Activated T-helper 1 cell treated with anti-CD3 and anti-CD28 coated beads, Interleukin-12 subunit alpha, Interleukin-12 subunit beta, Interleukin-2, Interleukin-4 antibody, amounts not matched to agents 30 ng/mL and 10 ng/mL and 1 ng/mL, durations not matched to agents 14 hours and 24 hours and 36 hours (primary cell): ENCODE data around the gene PLCD4. TPM values are rescaled to one million over a fixed set of nuclear protein-coding genes. Genes with fewer than 3 reads are reported as not detected.
A peak's percentile ranks its signal among the peaks of the same experiment; 100 is the strongest.

Source experiments
- DNase-seq: peaks from one replicate; pipeline ENCODE4 v3.0.0; 2021; ENCODE audit warnings: low spot score
- H3K27ac Mint-ChIP-seq: one replicate; pipeline ENCODE4 v1.8.0; 2021; ENCODE audit warnings: mild to moderate bottlenecking, mixed read lengths
- H3K27me3 Mint-ChIP-seq: one replicate; pipeline ENCODE4 v1.8.0; 2022; ENCODE audit warnings: mild to moderate bottlenecking, moderate library complexity, mixed read lengths; ENCODE audit not compliant: insufficient read depth
- H3K36me3 Mint-ChIP-seq: one replicate; pipeline ENCODE4 v1.8.0; 2021; ENCODE audit warnings: low read depth, mixed read lengths
- H3K4me1 Mint-ChIP-seq: one replicate; pipeline ENCODE4 v1.8.0; 2021; ENCODE audit warnings: low read depth, mixed read lengths
- H3K4me3 Mint-ChIP-seq: one replicate; pipeline ENCODE4 v1.8.0; 2021; ENCODE audit warnings: mild to moderate bottlenecking, moderate library complexity, mixed read lengths
- H3K9me3 Mint-ChIP-seq: one replicate; pipeline ENCODE4 v1.8.0; 2021; ENCODE audit warnings: mixed read lengths
- intact Hi-C: fragments of 100-400 bp; cut with micrococcal nuclease; formaldehyde crosslinking; loops from one replicate; pipeline ENCODE4 v1.15.1; 2024
- total RNA-seq: library from RNA; stranded (reverse); gene quantifications from 2 replicates; pipeline ENCODE4 v1.2.3, GENCODE V29; 2022

Gene PLCD4
- total RNA-seq, 1 donor from 2014 or later = 0.62 TPM

- H3K4me1 Mint-ChIP-seq = no peaks in the 10 kb centered on the region
- peaks cover 1% of the 10 kb centered on the region for H3K27me3 Mint-ChIP-seq
- H3K9me3 Mint-ChIP-seq = no peaks in the 10 kb centered on the region
- H3K4me3 Mint-ChIP-seq = no peak overlapping the region
- DNase-seq = no peak
- intact Hi-C loops = no loop called here
- H3K27ac Mint-ChIP-seq = no peak overlapping the region
- H3K36me3 Mint-ChIP-seq = no peaks in the 10 kb centered on the region
Observed at GRCh38 chr2:218627939-218628338, 20.2 kb downstream of the PLCD4 start.

DNA sequence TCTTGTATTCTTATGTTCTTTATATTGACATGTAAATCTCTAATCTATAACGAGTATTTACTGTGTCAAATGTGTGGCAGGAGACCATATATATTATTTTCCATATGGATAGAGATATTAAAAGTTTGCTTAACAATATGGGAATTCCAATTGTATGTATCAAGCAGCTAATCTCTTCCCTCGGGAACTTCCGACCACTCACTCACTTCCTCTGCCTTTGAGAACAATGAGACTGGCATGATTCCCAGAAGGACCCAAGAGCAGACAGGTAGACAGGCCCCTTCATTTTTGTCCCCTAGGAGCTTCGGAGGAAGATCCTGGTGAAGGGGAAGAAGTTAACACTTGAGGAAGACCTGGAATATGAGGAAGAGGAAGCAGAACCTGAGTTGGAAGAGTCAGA lies 24.1 kb downstream of the PLCD4 start:
- Mint-ChIP-seq H3K27ac (no peak overlapping the region), H3K4me1 (no peaks in the 10 kb centered on the region), H3K27me3 (no peaks in the 10 kb centered on the region), H3K36me3 (peaks cover 17% of the 10 kb centered on the region), H3K9me3 (no peaks in the 10 kb centered on the region), H3K4me3 (no peak overlapping the region)
- intact Hi-C loops = no loop called here
- no peak for DNase-seq

DNA sequence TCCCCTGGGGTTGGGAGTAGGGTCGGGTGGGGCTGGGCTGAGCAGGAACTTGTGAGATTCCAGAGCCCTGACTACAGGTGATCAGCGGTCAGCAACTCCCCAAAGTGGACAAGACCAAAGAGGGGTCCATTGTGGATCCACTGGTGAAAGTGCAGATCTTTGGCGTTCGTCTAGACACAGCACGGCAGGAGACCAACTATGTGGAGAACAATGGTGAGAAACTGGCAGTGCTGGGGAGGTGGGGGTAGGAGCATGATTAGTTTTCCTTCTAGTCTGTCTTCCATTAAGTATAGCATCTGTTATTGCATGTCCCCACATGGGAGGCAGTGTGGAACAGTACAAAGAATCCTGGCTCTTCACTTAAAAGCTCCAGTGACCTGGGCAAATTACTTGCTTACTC lies 28.0 kb downstream of the PLCD4 start:
- H3K36me3 Mint-ChIP-seq = peaks cover 37% of the 10 kb centered on the region
- intact Hi-C loops = no loop called here
- no peak overlapping the region for H3K27ac Mint-ChIP-seq
- H3K9me3 Mint-ChIP-seq = no peaks in the 10 kb centered on the region
- H3K4me1 Mint-ChIP-seq = no peaks in the 10 kb centered on the region
- H3K27me3 Mint-ChIP-seq = no peaks in the 10 kb centered on the region
- DNase-seq = no peak
- H3K4me3 Mint-ChIP-seq = no peak overlapping the region

- Mint-ChIP-seq H3K27ac (no peak overlapping the region), H3K4me3 (no peak overlapping the region), H3K4me1 (no peaks in the 10 kb centered on the region), H3K27me3 (no peaks in the 10 kb centered on the region), H3K36me3 (peaks cover 45% of the 10 kb centered on the region), H3K9me3 (no peaks in the 10 kb centered on the region)
- no peak for DNase-seq
- intact Hi-C loops = no loop called here
Observed at GRCh38 chr2:218638372-218638771, 30.7 kb downstream of the PLCD4 start.

DNA sequence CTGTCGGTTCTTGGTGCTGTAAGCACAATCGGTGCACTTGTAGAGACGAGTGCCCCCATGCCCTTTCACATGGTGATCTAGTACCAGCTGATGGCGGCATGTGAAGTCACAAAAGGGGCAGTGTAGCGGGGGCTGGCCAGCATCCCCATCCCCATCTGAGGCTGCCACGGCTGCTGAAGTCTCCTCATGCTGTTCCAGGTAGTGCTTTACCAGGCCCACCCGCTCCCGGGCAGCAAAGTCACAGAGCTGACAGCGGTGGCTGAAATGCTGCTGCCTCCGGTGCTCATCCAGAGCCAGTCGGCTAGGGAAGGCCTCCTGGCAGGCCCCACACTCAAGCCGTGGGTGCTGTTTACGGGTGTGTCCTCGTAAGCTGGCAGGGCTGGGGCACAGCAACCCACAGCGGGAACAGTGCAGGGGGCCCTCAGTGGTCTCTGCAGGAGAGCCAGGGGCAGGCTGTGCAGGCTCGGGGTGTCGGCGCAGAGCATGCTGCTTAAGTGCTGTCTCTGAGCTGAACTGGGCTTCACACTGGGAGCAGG lies 34.5 kb downstream of the PLCD4 start:
- Mint-ChIP-seq H3K36me3 (peaks cover 44% of the 10 kb centered on the region), H3K4me1 (no peaks in the 10 kb centered on the region), H3K9me3 (no peaks in the 10 kb centered on the region), H3K4me3 (no peak overlapping the region), H3K27ac (no peak overlapping the region), H3K27me3 (no peaks in the 10 kb centered on the region)
- no peak for DNase-seq
- intact Hi-C loops = no loop called here

DNA sequence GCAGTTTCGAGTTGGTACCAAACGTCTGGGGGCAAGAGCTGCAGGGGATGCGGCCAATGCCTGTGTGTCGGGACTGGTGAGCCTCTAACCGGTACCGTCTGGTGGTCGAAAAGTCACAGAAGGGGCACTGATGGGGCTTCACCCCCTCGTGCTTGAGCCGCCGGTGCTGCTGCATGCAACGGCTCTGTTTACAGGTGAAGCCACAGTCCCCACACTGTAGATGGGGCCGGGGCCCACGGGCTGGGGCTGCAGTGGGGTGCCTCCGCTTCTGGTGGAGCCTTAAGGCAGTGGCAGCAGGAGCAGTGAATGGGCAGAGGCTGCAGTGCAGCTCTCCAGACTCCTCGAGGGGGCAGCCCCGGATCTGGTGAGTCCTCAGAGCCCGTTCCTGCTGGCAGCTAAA lies 35.1 kb downstream of the PLCD4 start:
- Mint-ChIP-seq H3K36me3 (peaks cover 45% of the 10 kb centered on the region), H3K4me3 (no peak overlapping the region), H3K27me3 (no peaks in the 10 kb centered on the region), H3K9me3 (no peaks in the 10 kb centered on the region), H3K27ac (no peak overlapping the region), H3K4me1 (no peaks in the 10 kb centered on the region)
- no peak for DNase-seq
- intact Hi-C loops = no loop called here

DNA sequence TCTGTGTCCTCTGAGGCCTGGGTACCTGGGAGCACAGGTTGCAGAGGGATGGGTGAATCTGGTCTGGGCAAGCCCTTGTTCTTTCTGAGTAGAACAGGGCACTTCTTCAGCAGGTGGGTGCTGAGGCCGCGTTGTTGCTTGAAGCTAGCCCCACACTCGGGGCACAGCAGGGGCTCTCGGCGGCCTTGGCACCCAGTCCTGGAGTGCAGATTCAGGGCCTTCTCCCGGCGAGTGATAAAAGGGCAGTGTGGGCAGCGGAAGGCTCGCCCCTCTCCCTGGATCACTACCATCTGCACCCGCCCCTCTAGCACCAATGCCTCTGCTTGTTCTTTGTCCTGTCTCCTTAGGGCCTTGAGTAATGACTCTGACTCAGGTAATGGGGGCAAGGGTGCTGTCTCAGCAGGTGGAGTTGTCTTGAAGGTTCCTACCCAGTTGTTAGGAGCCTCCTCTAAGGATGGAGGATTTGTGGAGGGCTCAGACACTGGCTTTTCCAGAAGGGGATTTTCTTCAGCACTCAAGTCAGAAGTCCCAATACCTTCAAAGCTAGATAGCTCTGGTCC lies 36.1 kb downstream of the PLCD4 start:
- peaks cover 48% of the 10 kb centered on the region for H3K36me3 Mint-ChIP-seq
- H3K9me3 Mint-ChIP-seq = no peaks in the 10 kb centered on the region
- no peak overlapping the region for H3K27ac Mint-ChIP-seq
- no peaks in the 10 kb centered on the region for H3K27me3 Mint-ChIP-seq
- H3K4me3 Mint-ChIP-seq = no peak overlapping the region
- intact Hi-C loops = no loop called here
- DNase-seq = no peak
- peaks cover 6% of the 10 kb centered on the region for H3K4me1 Mint-ChIP-seq

- intact Hi-C loops = no loop called here
- peaks cover 6% of the 10 kb centered on the region for H3K4me1 Mint-ChIP-seq
- no peak overlapping the region for H3K27ac Mint-ChIP-seq
- no peak overlapping the region for H3K4me3 Mint-ChIP-seq
- no peaks in the 10 kb centered on the region for H3K9me3 Mint-ChIP-seq
- no peak for DNase-seq
- H3K27me3 Mint-ChIP-seq = no peaks in the 10 kb centered on the region
- H3K36me3 Mint-ChIP-seq = peaks cover 50% of the 10 kb centered on the region
Observed at GRCh38 chr2:218644721-218645120, 37.0 kb downstream of the PLCD4 start.

DNA sequence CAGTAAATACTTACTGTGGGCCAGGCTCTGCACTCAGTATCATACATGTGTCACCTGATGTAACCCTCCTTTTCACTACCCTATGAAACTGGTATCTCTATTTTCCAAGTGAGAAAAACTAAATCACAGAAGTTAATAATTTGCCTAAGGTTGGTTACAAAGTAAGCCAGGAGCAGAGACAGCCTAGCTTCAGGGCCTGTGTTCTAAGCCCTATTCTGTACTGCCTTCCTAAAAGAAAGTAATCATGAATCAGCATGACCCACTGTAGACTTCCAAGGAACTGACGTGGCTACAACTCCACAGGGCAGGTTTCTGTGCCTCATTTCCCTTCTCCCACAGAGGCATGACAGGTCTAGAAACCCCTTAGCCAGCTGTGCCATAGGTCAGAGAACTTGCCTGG lies 37.4 kb downstream of the PLCD4 start:
- Mint-ChIP-seq H3K36me3 (peaks cover 54% of the 10 kb centered on the region), H3K9me3 (no peaks in the 10 kb centered on the region), H3K27me3 (no peaks in the 10 kb centered on the region), H3K4me3 (no peak overlapping the region), H3K4me1 (peaks cover 6% of the 10 kb centered on the region), H3K27ac (no peak overlapping the region)
- no peak for DNase-seq
- intact Hi-C loops = no loop called here

DNA sequence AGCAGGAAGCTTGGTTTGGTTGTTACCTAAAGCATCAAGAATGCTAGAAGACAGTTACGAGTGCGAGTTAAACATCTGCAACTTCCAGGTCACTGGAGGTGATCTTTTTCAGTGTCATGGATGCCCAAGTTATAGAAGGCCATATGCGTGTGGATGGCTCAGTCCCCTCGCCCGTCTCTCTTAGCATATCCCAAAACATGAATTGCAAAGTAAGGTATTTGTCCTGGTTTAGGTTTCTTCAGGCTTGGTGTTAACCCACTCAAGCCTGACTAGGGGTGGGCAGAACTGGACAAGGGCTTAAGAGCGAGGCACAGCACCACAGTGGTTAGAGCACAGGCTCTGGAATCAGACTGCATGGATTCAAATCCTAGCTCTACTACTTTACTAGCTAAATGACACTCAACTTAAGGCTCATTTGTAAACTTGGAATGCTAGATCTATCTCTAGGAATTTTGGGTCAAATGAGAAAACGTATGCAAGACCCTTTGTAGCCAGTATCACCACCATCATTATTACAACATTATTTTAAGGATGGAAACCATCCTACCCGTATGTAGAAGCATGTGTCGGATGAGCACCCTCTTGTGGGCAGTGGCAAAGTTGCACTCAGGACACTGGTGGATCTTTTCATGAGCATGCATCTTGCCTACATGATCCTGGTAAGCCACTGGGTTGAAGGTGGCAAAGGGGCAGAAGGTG lies 40.5 kb downstream of the PLCD4 start:
- Mint-ChIP-seq H3K4me1 (peaks cover 6% of the 10 kb centered on the region), H3K27me3 (no peaks in the 10 kb centered on the region), H3K36me3 (peaks cover 61% of the 10 kb centered on the region), H3K27ac (no peak overlapping the region), H3K4me3 (no peak overlapping the region), H3K9me3 (no peaks in the 10 kb centered on the region)
- DNase-seq = peak; percentile 27
- intact Hi-C loops = loop anchor here (1.0 kb wide), 3 partner anchors 199 to 376 kb away; no protein-coding TSS in a partner anchor

GRCh38 chr2:218648787-218649100 lies 41.0 kb downstream of the PLCD4 start:
- Mint-ChIP-seq H3K4me1 (peaks cover 6% of the 10 kb centered on the region), H3K9me3 (no peaks in the 10 kb centered on the region), H3K36me3 (peaks cover 61% of the 10 kb centered on the region), H3K27me3 (no peaks in the 10 kb centered on the region), H3K27ac (no peak overlapping the region), H3K4me3 (no peak overlapping the region)
- intact Hi-C loops = loop anchor here (1.0 kb wide), 3 partner anchors 199 to 376 kb away; no protein-coding TSS in a partner anchor
- no peak for DNase-seq

DNA sequence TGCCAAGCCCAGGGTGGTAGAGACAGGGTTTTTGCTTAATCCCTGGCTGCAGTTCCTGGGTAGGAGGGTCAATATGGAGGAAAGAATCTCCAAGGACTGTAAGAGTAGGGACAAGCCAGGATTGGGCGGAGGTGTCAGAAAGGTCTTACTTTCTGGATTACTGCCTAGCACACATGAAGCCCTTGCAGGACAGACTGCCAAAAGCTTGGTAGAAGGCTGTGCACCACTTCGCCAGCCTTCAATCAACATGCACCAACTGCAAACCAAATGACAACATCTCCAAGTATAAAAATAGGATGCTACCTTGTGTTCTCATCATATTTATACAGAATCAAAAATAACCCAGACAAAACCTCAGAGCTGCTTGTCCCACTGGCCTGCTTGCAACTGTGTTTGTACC lies 48.1 kb downstream of the PLCD4 start:
- Mint-ChIP-seq H3K9me3 (no peaks in the 10 kb centered on the region), H3K4me3 (no peak overlapping the region), H3K27ac (no peak overlapping the region), H3K27me3 (no peaks in the 10 kb centered on the region), H3K4me1 (peaks cover 29% of the 10 kb centered on the region), H3K36me3 (peaks cover 29% of the 10 kb centered on the region)
- no peak for DNase-seq
- intact Hi-C loops = loop anchor here (5.0 kb wide), 1 partner anchor 438 kb away; the partner anchor contains the start of gene ARPC2

GRCh38 chr2:218658671-218659257 lies 51.1 kb downstream of the PLCD4 start:
- intact Hi-C loops = loop anchor here (1.0 to 5.0 kb wide), 13 partner anchors 14 to 730 kb away; partner anchors contain the start of genes AAMP, ANKZF1, ARPC2 and ATG9A
- H3K36me3 Mint-ChIP-seq = peaks cover 29% of the 10 kb centered on the region
- peak overlapping the region; percentile 99 for H3K4me3 Mint-ChIP-seq
- H3K27me3 Mint-ChIP-seq = no peaks in the 10 kb centered on the region
- peak; percentile 16 for DNase-seq
- H3K4me1 Mint-ChIP-seq = peaks cover 29% of the 10 kb centered on the region
- H3K9me3 Mint-ChIP-seq = no peaks in the 10 kb centered on the region
- H3K27ac Mint-ChIP-seq = peak overlapping the region; percentile 97
